GM06990 (cell line): ENCODE results near the gene ZNF469.

ENCODE experiments used
- DNase-seq: peaks from one replicate; pipeline ENCODE4 v3.0.0-alpha.2; 2011; ENCODE audit not compliant: insufficient read length; ENCODE audit errors: extremely low read depth
- H3K27me3 ChIP-seq: replicated peaks from 2 replicates; pipeline ENCODE4 v1.6.0; 2011; ENCODE audit warnings: low read length; ENCODE audit not compliant: control insufficient read depth, insufficient read depth
- H3K36me3 ChIP-seq: 2 replicates; pipeline ENCODE4 v1.5.1; 2011; ENCODE audit warnings: low read length; ENCODE audit not compliant: control insufficient read depth, insufficient read depth
- H3K4me3 ChIP-seq: replicated peaks from 2 replicates; pipeline ENCODE4 v1.5.1; 2011; ENCODE audit warnings: low read depth, mild to moderate bottlenecking, control low read depth, low read length
- TF ChIP-seq, protein P1 (sequence below): IDR thresholded peaks from 2 replicates; pipeline ENCODE4 v1.5.1; 2011; ENCODE audit warnings: low read length, control low read depth, mild to moderate bottlenecking, inconsistent platforms; ENCODE audit not compliant: insufficient read depth, poor library complexity, severe bottlenecking

ZNF469 gene

DNA sequence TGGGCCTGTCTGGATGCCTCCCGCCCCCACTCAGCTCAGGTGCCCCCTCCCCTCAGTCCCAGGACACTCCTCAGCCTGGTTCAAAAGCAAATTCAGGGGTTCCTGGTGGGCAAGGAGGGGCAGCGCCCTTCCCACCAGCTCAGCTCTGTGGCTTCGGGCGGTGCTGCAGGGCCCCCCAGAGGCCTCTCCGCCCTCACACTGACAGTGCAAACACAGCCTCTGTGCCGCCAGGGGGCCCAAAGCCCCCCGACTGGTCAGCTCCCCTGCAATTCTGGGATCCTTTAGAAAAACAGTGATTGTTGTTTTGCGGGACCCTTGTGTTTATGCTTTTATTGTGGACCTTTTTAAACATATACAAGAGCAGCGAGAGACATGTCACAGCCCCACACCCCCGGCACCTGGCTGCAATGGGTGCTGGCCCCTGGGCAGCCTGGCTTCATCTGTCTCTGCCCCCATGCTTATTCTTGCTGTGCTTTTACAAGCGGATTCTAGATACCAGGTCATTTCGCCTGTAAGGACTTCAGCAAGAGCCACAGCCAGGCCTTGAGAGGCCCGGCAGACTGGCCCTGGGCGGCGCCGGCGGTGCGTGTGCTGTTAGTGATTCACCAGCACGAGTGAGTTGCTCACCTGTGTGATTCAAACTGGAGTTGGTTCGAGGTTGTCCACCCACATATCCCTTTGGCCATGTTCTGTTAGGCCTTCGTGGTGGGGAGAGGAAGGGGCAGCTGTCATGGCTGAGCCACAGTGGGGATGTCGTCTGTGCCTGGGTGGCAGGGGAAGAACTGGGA, 21.2 kb downstream of the ZNF469 start:
- no peaks in the 10 kb centered on the region for H3K36me3 ChIP-seq
- no peak for DNase-seq
- H3K27me3 ChIP-seq: no peaks in the 10 kb centered on the region
- H3K4me3 ChIP-seq: no peak overlapping the region
- TF ChIP-seq, protein P1, sequence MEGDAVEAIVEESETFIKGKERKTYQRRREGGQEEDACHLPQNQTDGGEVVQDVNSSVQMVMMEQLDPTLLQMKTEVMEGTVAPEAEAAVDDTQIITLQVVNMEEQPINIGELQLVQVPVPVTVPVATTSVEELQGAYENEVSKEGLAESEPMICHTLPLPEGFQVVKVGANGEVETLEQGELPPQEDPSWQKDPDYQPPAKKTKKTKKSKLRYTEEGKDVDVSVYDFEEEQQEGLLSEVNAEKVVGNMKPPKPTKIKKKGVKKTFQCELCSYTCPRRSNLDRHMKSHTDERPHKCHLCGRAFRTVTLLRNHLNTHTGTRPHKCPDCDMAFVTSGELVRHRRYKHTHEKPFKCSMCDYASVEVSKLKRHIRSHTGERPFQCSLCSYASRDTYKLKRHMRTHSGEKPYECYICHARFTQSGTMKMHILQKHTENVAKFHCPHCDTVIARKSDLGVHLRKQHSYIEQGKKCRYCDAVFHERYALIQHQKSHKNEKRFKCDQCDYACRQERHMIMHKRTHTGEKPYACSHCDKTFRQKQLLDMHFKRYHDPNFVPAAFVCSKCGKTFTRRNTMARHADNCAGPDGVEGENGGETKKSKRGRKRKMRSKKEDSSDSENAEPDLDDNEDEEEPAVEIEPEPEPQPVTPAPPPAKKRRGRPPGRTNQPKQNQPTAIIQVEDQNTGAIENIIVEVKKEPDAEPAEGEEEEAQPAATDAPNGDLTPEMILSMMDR: peak; percentile 12

DNA sequence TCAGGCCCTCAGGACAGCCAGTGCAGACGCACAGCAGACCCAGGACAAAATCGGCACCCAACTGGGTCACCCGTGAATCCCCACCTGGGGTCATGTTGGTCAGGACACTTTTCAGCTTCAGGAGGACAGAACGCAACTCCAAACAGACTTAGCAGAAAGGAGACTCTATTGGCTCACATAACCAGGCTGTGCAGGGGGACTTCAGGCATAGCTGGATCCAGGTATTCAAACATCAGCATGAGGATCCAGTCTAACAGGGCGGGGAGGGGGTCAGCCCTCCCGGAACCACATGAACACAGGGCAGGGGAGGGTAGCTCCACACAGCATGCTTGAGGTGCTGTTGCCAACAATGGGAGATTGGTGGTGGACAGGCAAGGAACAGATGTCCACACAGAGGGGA, 22.0 kb downstream of the ZNF469 start:
- Histone ChIP-seq H3K36me3 (no peaks in the 10 kb centered on the region), H3K4me3 (no peak overlapping the region), H3K27me3 (no peaks in the 10 kb centered on the region)
- no peak for DNase-seq
- TF ChIP-seq, protein P1: no peak

DNA sequence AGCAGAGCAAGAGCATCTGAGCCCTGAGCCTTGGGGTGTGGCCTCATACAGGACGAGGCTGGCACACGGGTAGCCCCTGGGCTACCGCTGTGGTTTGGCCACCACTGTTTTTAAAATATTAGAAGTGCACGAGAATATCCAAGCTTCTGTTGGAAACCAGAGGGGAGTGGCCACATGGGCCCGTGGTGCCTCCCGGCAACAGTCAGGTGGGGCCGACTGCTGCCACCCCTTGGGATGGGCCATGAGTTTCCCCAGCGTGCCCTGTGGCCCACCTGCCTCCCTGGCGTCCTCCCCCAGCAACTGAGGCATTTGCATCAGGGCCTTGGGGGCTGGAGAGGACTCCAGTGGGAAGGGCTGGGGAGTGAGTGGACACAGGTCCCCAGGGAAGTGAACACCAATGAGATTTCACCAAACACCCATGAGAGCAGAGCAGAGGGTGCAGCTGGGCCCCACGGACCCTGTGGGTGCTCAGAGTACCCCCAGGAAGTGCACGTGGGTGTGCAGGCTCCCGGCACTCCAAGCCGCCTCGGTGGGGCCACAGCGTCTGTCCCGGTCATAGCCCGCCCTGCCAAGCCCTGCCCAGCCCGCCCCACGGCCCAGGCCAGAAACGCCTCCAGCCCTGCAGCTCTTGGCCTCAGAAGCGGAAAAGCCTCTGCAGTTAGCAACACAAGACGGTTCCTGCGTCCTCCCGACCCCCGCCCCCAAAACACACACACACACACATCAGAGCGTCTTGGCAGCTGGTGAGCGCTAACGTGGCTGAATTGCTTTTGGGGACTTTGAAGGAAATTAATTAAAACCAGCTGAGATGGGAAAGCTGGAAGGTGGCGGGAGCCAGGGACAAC, 22.7 kb downstream of the ZNF469 start:
- Histone ChIP-seq H3K36me3 (no peaks in the 10 kb centered on the region), H3K4me3 (no peak overlapping the region), H3K27me3 (no peaks in the 10 kb centered on the region)
- DNase-seq: no peak
- TF ChIP-seq, protein P1: no peak

DNA sequence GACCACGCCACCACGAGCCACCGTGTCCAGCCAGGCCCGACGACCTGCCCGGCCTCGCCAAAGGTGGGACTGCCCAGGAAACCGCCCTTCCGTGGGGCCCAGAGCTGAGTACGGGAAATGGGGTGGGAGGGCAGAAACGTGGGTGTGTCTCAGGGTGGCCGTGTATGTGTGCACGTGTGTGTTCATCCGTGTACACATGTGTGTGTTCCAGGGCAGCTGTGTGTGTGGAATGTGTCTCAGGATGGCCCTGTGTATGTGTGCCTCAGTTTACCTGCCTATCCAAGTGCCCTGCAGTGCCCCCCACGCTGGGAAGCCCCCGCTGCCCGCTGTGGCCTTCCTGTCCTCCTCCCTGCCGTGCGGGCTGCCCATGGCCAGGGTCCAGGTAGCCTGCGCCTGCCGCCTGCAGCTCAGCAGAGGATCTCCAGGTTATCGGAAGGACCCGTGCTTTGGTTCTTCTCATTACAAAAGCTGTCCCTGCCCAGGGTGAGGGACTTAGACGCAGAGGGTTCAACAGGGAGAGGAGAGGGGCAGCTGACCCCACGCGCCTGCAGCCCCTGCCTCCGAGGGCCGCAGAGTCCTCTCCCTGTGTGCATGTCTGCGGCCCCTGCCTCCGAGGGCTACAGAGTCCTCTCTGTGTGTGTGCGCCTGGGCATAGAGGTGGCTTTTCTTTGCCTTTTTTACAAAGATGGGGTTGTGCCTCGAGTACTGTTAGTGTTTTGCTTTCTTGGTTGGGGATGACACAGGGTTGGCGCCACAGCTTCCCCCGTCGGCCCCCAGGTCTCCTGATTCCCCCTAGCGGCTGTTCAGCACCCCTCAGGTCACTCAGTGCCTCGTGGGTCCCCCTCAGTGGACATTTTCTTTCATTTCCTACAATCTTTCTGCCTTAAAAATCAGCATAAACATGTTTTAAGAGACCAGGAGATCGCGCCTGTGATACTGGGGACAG, 23.6 kb downstream of the ZNF469 start:
- TF ChIP-seq, protein P1: peak; percentile 37
- DNase-seq: no peak

DNA sequence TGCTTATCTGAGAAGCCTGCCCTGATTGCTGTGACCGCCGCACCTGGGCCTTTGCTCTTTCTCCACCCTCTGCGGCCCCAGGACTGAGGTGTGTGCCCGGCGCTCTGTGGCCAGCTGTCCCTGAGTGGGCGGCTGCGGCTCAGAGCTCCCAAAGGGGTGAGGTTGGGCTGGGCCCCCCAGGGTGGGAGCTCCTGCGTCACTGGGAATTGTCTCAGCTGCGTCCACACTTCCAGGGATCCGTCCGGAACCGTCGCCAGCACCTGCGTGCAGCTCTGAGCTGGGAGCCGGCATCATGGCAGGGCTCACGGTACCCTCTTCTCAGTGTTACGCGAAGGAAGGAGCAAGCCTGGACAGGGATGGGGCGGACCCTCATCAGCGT, 24.3 kb downstream of the ZNF469 start:
- TF ChIP-seq, protein P1: no peak
- no peaks in the 10 kb centered on the region; the same call in 1 of the 2 replicates for H3K27me3 ChIP-seq

More for the DNA sequence above, 23.6 kb downstream of the ZNF469 start:
- Histone ChIP-seq H3K27me3 (no peaks in the 10 kb centered on the region; the same call in 1 of the 2 replicates), H3K4me3 (no peak overlapping the region), H3K36me3 (no peaks in the 10 kb centered on the region)

More for the DNA sequence above, 24.3 kb downstream of the ZNF469 start:
- no peak overlapping the region for H3K4me3 ChIP-seq
- DNase-seq: no peak
- H3K36me3 ChIP-seq: no peaks in the 10 kb centered on the region
